HepG2 (cell line): ENCODE data around the gene IL21R. TPM values are rescaled to one million over a fixed set of nuclear protein-coding genes. Genes with fewer than 3 reads are reported as not detected.
A peak's percentile ranks its signal among the peaks of the same experiment; 100 is the strongest.

ENCODE experiments used
- ARID5B ChIP-seq: IDR thresholded peaks from 2 replicates; pipeline ENCODE4 v1.4.0; 2020; ENCODE audit warnings: mild to moderate bottlenecking, missing genetic modification reagents
- IKZF5 ChIP-seq: IDR thresholded peaks from 2 replicates; pipeline ENCODE4 v1.6.1; 2018; ENCODE audit warnings: missing genetic modification reagents, mild to moderate bottlenecking, missing compliant biosample characterization
- RAD21 ChIP-seq: fragments of 450-650 bp; formaldehyde crosslinking; IDR thresholded peaks from 2 replicates; pipeline ENCODE4 v1.5.0; 2020; ENCODE audit warnings: mild to moderate bottlenecking
- REST ChIP-seq, 2 experiments: IDR thresholded peaks; 2 replicates each; pipeline ENCODE4 v1.6.1; 2011 to 2012; ENCODE audit warnings: low read length in 2 of 2, borderline replicate concordance in 1 of 2, low read depth in 1 of 2, mild to moderate bottlenecking in 1 of 2, moderate library complexity in 1 of 2
- TBX2 ChIP-seq: sonication (generic); formaldehyde crosslinking; IDR thresholded peaks from 2 replicates; pipeline ENCODE4 v1.5.0; 2020; ENCODE audit warnings: missing genetic modification reagents, mild to moderate bottlenecking, borderline replicate concordance
- XRCC5 ChIP-seq: fragments of 200-400 bp; formaldehyde crosslinking; optimal IDR thresholded peaks from 2 replicates; pipeline ENCODE3; 2017; ENCODE audit warnings: mild to moderate bottlenecking, low read length
- ZNF629 ChIP-seq: sonication (generic); formaldehyde crosslinking; conservative IDR thresholded peaks from 2 replicates; pipeline ENCODE4 v1.5.0; 2020; ENCODE audit warnings: missing genetic modification reagents
- polyA plus RNA-seq, 8 experiments: library from polyadenylated mRNA; depleted of rRNA in 3 of 8; stranded (reverse) in 7 of 8; unstranded in 1 of 8; fragments of >200 nt; fragmentation: Illumina TruSeq in 4 of 8; extraction: Trizol in 4 of 8; gene quantifications; 2 replicates each; pipeline versions ENCODE4 v1.2.1 to v1.2.3, GENCODE V29; 2011 to 2016; ENCODE audit warnings: low read depth in 4 of 8, missing spikeins in 1 of 8, mixed read lengths in 1 of 8; ENCODE audit not compliant: insufficient read depth in 1 of 8
- total RNA-seq, 5 experiments: library from RNA; depleted of rRNA; stranded (reverse); fragments of >200 nt; fragmentation: Illumina TruSeq; extraction: Trizol; gene quantifications; 2 replicates each; pipeline ENCODE4 v1.2.3, GENCODE V29; 2016; ENCODE audit warnings: low read depth in 1 of 5
- TF ChIP-seq, protein P1 (sequence below): conservative IDR thresholded peaks from 2 replicates; pipeline ENCODE4 v1.6.1; 2018; ENCODE audit warnings: missing genetic modification reagents
- TF ChIP-seq, protein P2 (sequence below): sonication (generic); formaldehyde crosslinking; IDR thresholded peaks from 2 replicates; pipeline ENCODE4 v1.4.0; 2020; ENCODE audit warnings: mild to moderate bottlenecking, missing genetic modification reagents, borderline replicate concordance
- TF ChIP-seq, protein P3 (sequence below): sonication (generic); formaldehyde crosslinking; IDR thresholded peaks from 2 replicates; pipeline ENCODE4 v1.4.0; 2020; ENCODE audit warnings: missing genetic modification reagents, borderline replicate concordance

Gene IL21R
- total and polyA plus RNA-seq, 2 of the 13 experiments (the other 11 are each of a cell fraction or from before 2014, with no cell fraction given): 0.49 to 0.64 TPM

- TF ChIP-seq, protein P1, sequence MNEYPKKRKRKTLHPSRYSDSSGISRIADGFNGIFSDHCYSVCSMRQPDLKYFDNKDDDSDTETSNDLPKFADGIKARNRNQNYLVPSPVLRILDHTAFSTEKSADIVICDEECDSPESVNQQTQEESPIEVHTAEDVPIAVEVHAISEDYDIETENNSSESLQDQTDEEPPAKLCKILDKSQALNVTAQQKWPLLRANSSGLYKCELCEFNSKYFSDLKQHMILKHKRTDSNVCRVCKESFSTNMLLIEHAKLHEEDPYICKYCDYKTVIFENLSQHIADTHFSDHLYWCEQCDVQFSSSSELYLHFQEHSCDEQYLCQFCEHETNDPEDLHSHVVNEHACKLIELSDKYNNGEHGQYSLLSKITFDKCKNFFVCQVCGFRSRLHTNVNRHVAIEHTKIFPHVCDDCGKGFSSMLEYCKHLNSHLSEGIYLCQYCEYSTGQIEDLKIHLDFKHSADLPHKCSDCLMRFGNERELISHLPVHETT (CRISPR knock-in tag): peak; percentile 61; the same call in 1 of the 2 replicates
- TF ChIP-seq TBX2 (CRISPR knock-in tag): peak; percentile 94
- peak; percentile 31; the same call in 1 of the 2 replicates for TF ChIP-seq ZNF629 (CRISPR knock-in tag)
- peak; percentile 29 for TF ChIP-seq XRCC5
- TF ChIP-seq ARID5B (CRISPR knock-in tag): peak; percentile 93
- TF ChIP-seq, protein P2, sequence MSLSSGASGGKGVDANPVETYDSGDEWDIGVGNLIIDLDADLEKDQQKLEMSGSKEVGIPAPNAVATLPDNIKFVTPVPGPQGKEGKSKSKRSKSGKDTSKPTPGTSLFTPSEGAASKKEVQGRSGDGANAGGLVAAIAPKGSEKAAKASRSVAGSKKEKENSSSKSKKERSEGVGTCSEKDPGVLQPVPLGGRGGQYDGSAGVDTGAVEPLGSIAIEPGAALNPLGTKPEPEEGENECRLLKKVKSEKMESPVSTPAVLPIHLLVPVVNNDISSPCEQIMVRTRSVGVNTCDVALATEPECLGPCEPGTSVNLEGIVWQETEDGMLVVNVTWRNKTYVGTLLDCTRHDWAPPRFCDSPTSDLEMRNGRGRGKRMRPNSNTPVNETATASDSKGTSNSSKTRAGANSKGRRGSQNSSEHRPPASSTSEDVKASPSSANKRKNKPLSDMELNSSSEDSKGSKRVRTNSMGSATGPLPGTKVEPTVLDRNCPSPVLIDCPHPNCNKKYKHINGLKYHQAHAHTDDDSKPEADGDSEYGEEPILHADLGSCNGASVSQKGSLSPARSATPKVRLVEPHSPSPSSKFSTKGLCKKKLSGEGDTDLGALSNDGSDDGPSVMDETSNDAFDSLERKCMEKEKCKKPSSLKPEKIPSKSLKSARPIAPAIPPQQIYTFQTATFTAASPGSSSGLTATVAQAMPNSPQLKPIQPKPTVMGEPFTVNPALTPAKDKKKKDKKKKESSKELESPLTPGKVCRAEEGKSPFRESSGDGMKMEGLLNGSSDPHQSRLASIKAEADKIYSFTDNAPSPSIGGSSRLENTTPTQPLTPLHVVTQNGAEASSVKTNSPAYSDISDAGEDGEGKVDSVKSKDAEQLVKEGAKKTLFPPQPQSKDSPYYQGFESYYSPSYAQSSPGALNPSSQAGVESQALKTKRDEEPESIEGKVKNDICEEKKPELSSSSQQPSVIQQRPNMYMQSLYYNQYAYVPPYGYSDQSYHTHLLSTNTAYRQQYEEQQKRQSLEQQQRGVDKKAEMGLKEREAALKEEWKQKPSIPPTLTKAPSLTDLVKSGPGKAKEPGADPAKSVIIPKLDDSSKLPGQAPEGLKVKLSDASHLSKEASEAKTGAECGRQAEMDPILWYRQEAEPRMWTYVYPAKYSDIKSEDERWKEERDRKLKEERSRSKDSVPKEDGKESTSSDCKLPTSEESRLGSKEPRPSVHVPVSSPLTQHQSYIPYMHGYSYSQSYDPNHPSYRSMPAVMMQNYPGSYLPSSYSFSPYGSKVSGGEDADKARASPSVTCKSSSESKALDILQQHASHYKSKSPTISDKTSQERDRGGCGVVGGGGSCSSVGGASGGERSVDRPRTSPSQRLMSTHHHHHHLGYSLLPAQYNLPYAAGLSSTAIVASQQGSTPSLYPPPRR (CRISPR knock-in tag): peak; percentile 88
- TF ChIP-seq, protein P3, sequence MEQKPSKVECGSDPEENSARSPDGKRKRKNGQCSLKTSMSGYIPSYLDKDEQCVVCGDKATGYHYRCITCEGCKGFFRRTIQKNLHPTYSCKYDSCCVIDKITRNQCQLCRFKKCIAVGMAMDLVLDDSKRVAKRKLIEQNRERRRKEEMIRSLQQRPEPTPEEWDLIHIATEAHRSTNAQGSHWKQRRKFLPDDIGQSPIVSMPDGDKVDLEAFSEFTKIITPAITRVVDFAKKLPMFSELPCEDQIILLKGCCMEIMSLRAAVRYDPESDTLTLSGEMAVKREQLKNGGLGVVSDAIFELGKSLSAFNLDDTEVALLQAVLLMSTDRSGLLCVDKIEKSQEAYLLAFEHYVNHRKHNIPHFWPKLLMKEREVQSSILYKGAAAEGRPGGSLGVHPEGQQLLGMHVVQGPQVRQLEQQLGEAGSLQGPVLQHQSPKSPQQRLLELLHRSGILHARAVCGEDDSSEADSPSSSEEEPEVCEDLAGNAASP (CRISPR knock-in tag): peak; percentile 74; the same call in 1 of the 2 replicates
- TF ChIP-seq REST (IDR thresholded peaks at IDR 0.05; ENCODE audit: borderline replicate concordance in 1 of 2, low read depth in 1 of 2, low read length in 2 of 2): peak in 1 of 2 experiments; percentile 34; a peak in 1 of 4 replicates
- TF ChIP-seq IKZF5 (CRISPR knock-in tag): peak; percentile 68; the same call in 1 of the 2 replicates
- TF ChIP-seq RAD21 (CRISPR knock-in tag): 0 out of 2 replicates have a peak, but pooled peaks have one; percentile 29
These were observed 37.4 kb upstream of the IL21R start (continued) for GRCh38 chr16:27364493-27365141.
